ENCODE data around the gene COQ7.

DNA sequence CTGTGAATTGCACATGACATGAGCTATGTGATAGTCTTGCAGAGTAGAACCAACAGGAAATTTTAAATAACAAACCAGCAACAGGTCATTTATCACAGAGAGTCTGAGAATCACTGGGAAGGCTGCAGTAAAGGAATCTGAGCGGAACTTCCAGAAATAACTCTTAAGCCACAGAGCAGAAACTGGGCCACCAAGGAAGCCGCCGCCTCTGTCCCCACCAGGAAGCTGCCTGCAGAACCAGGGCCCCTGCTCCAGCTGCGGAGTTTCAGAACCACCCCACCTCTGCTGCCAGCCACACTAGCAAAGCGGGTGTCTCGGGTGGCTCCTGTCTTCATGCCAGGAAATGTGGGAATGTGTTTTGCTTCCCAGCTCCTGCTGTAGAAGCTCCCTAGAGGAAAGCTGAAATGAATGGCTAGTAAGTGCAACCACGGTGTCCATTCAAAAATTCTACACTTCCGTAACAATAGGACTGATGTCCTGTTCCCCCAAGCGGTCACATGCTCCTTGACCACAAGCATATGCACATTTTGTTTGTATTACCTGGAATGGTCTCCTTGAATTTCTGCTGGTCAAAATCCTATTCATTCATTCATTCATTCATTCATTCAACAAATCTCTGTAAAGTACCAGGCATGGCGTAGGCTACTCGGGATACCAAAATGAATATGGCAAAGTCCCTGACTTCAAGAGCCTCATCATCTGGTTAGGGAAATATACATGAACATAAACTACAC is 38.6 kb downstream of the COQ7 start:
- TF ChIP-seq, protein P1, sequence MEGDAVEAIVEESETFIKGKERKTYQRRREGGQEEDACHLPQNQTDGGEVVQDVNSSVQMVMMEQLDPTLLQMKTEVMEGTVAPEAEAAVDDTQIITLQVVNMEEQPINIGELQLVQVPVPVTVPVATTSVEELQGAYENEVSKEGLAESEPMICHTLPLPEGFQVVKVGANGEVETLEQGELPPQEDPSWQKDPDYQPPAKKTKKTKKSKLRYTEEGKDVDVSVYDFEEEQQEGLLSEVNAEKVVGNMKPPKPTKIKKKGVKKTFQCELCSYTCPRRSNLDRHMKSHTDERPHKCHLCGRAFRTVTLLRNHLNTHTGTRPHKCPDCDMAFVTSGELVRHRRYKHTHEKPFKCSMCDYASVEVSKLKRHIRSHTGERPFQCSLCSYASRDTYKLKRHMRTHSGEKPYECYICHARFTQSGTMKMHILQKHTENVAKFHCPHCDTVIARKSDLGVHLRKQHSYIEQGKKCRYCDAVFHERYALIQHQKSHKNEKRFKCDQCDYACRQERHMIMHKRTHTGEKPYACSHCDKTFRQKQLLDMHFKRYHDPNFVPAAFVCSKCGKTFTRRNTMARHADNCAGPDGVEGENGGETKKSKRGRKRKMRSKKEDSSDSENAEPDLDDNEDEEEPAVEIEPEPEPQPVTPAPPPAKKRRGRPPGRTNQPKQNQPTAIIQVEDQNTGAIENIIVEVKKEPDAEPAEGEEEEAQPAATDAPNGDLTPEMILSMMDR (IDR thresholded peaks at IDR 0.05): no peak
- TF ChIP-seq POLR2A (IDR thresholded peaks at IDR 0.05): no peak
